Measurements from ENCODE around the gene ANK3. TPM values are rescaled to one million over a fixed set of nuclear protein-coding genes. Genes with fewer than 3 reads are reported as not detected.

ANK3 gene
- total RNA-seq, 1 experiment from 2014 or later: 69.6 TPM

- TF ChIP-seq ZBTB43 (CRISPR knock-in tag; IDR thresholded peaks at IDR 0.05): no peak
- TF ChIP-seq CDX4 (CRISPR knock-in tag; IDR thresholded peaks at IDR 0.05; ENCODE audit: borderline replicate concordance): no peak
- TF ChIP-seq ESRRA (CRISPR knock-in tag; IDR thresholded peaks at IDR 0.05; ENCODE audit: borderline replicate concordance): no peak
- no peak for TF ChIP-seq EMX1 (CRISPR knock-in tag; IDR thresholded peaks at IDR 0.05)
- TF ChIP-seq MLX (CRISPR knock-in tag; IDR thresholded peaks at IDR 0.05): no peak
Measured at GRCh38 chr10:60185421-60185820, 204.3 kb downstream of the ANK3 start (continued).

GRCh38 chr10:60182691-60183090 lies 207.0 kb downstream of the ANK3 start:
- Mint-ChIP-seq H3K9me3 (no peaks in the 10 kb centered on the region), H3K4me3 (no peak overlapping the region), H3K27ac (no peak overlapping the region), H3K27me3 (ENCODE audit: low read depth) (no peaks in the 10 kb centered on the region), H3K4me1 (peaks cover 12% of the 10 kb centered on the region), H3K36me3 (no peaks in the 10 kb centered on the region)
- ATAC-seq: no peak
- DNase-seq (ENCODE audit: low spot score): no peak
- ChIA-PET CTCF (interaction anchor here (1.8 kb wide), 1 partner anchor 68 kb away, joined by 4 read pairs; no protein-coding TSS in a partner anchor), POLR2A (no interaction called here)
- TF ChIP-seq ZNF532 (CRISPR knock-in tag; IDR thresholded peaks at IDR 0.05; ENCODE audit: borderline replicate concordance) (no peak), ERG (CRISPR knock-in tag; IDR thresholded peaks at IDR 0.05) (no peak), ZNF512 (CRISPR knock-in tag; IDR thresholded peaks at IDR 0.05; ENCODE audit: borderline replicate concordance) (no peak), CDX4 (CRISPR knock-in tag; IDR thresholded peaks at IDR 0.05; ENCODE audit: borderline replicate concordance) (no peak), ZBTB21 (CRISPR knock-in tag; IDR thresholded peaks at IDR 0.05; ENCODE audit: borderline replicate concordance) (no peak), RORB (CRISPR knock-in tag; IDR thresholded peaks at IDR 0.05) (no peak), FOXP4 (CRISPR knock-in tag; IDR thresholded peaks at IDR 0.05) (no peak), NR3C1 (CRISPR knock-in tag; conservative IDR thresholded peaks at IDR 0.05; ENCODE audit: low read depth) (no peak), ATF2 (CRISPR knock-in tag; IDR thresholded peaks at IDR 0.05; ENCODE audit: borderline replicate concordance, low read depth) (no peak), ARID4B (CRISPR knock-in tag; IDR thresholded peaks at IDR 0.05; ENCODE audit: borderline replicate concordance) (no peak), ZMAT4 (CRISPR knock-in tag; IDR thresholded peaks at IDR 0.05) (no peak)

Measured in WTC11 (cell line).